IPS-18c (cell line): ENCODE measurements around the gene SUN5.
"Not testable (repeated sequence)": the region's sequence is repeated elsewhere in the genome, so short reads cannot be mapped to it uniquely, and the experiment has no call there.

Source experiments
- H3K4me3 ChIP-seq: 2 replicates; pipeline ENCODE4 v1.7.0; 2013; ENCODE audit warnings: low read depth, mild to moderate bottlenecking, low read length, moderate library complexity; ENCODE audit not compliant: insufficient read depth
- H3K9me3 ChIP-seq: one replicate; pipeline ENCODE4 v1.6.1; 2013; ENCODE audit warnings: mild to moderate bottlenecking, low read length, moderate library complexity; ENCODE audit not compliant: control insufficient read depth, insufficient read depth

The SUN5 gene

DNA sequence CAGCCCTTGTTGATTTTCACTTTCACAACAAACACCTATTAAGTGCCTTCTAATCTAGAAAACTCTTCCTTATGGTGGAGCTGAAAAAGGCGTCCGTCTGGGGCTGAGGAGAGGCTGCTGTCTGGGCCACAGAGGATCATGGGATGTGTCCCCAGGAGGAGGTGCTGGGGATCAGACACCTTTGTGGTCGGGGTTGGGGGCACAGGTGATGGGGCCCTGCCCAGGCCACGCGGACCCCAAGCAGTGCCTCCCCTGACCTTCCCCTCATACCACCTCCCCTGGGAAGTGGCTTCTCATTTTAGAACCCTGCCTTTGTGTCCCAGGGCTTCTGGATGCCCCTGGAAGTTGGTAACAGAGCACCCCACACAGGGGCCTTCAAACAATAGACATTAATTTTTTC, 41.1 kb downstream of the SUN5 start:
- H3K4me3 ChIP-seq, result no peak overlapping the region

DNA sequence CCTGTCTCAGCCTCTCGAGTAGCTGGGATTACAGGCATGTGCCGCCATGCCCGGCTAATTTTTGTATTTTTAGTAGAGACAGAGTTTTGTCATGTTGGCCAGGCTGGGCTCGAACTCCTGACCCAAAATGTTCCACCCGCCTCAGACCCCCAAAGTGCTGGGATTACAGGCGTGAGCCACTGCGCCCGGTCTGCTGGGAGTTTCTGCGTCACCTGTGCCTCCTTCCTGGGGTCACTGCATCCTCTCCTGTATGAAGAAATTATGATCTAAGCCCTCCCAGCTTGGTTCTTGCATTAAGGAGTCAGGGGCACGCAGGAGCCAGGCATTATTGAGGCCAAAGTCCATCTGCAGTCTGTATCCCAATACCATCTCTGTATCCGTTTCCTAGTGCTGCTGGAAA, 41.6 kb downstream of the SUN5 start:
- not testable (repeated sequence) for H3K4me3 ChIP-seq

More for the DNA sequence above, 41.1 kb downstream of the SUN5 start:
- H3K9me3 ChIP-seq, result no peaks in the 10 kb centered on the region

DNA sequence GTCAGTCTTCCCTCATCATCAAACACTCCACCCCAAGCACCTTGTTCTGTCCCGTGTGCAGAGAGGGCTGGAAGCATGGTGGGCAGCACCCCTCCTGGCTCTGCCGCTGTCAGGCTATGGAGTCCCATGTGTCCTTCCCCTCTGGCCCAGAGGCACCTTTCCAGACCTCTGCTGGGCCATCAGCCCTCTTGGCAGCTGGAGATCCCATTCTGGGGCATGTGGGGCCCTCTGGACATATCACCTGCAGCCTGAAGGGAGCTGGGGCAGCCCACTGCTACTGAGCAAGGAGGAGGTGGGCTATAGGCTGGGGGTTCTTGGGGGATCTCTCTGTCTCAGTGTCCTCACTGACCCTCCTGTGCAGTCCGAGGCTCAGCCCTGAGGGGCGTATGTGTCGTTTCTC, 42.2 kb downstream of the SUN5 start:
- Histone ChIP-seq H3K4me3 (no peak overlapping the region), H3K9me3 (no peaks in the 10 kb centered on the region)

More for the DNA sequence above, 41.6 kb downstream of the SUN5 start:
- not testable (repeated sequence) for H3K9me3 ChIP-seq

- Histone ChIP-seq H3K4me3 (no peak overlapping the region), H3K9me3 (no peaks in the 10 kb centered on the region)
Observed at GRCh38 chr20:32960849-32961731, 43.1 kb downstream of the SUN5 start.

GRCh38 chr20:32960222-32960518, 44.1 kb downstream of the SUN5 start:
- no peaks in the 10 kb centered on the region for H3K9me3 ChIP-seq
- no peak overlapping the region for H3K4me3 ChIP-seq

GRCh38 chr20:32959351-32960221, 44.6 kb downstream of the SUN5 start:
- Histone ChIP-seq H3K4me3 (no peak overlapping the region), H3K9me3 (no peaks in the 10 kb centered on the region)

DNA sequence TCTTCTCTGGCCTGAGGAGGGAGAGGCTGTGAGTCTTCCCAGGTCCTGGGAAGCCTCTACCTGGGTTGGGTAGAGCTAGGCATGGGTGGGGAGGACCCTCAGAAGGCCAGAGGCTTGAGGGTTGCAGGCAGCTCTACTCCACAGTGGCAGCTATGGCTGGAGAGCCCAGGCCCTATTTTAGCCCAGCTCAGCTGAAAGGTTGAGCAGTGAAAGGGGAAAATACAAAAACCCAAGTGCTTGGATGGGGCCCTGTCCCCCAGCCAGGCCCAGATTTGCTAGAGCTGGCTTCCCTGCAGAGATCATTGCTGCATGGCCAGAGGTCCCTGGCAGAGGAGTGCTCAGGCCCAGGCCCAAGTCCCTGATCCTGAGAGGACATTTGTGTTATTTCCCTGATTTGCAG, 45.7 kb downstream of the SUN5 start:
- Histone ChIP-seq H3K9me3 (no peaks in the 10 kb centered on the region), H3K4me3 (no peak overlapping the region)

GRCh38 chr20:32957459-32957858, 46.8 kb downstream of the SUN5 start:
- no peak overlapping the region for H3K4me3 ChIP-seq
- peaks cover 2% of the 10 kb centered on the region for H3K9me3 ChIP-seq

DNA sequence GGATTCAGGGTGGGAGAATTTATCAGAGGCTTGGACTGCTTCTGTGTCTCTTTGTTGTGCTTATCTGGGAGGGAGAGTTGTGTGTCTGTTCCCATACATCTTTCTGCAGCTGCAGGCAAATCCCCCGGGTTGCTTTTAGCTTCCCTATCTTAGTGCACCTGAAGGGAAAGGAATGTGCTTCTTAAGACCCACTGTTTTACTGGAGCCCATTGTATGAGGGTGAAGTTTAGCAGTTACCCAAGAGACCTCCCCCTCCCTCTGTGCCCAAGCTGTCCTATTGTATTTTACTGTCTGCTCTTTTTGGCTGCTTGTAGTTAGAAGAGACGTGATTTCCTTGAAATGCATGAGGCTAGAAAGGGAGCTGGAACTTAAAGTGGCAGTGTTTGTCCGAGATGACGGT, 53.7 kb downstream of the SUN5 start:
- H3K9me3 ChIP-seq, H3K4me3 ChIP-seq: not testable (repeated sequence)

DNA sequence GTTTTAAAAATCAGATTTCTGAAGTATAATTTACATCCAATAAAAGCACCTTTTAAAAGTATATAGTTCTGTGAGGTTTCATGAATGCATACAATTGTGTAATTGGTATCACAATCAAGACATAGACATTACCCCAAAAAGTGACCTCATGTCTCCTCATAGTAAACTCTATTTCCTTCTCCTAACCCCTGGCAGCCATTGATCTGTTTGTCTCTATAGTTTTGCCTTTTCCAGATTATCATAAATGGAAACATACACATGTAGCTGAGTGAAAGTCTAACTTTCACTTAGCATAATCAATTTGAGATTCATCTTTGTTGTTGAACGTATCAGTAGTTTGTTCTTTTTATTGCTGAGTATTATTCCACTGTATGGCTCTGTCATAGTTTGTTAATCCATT, 57.6 kb downstream of the SUN5 start:
- Histone ChIP-seq H3K9me3 (no peaks in the 10 kb centered on the region), H3K4me3 (no peak overlapping the region)

DNA sequence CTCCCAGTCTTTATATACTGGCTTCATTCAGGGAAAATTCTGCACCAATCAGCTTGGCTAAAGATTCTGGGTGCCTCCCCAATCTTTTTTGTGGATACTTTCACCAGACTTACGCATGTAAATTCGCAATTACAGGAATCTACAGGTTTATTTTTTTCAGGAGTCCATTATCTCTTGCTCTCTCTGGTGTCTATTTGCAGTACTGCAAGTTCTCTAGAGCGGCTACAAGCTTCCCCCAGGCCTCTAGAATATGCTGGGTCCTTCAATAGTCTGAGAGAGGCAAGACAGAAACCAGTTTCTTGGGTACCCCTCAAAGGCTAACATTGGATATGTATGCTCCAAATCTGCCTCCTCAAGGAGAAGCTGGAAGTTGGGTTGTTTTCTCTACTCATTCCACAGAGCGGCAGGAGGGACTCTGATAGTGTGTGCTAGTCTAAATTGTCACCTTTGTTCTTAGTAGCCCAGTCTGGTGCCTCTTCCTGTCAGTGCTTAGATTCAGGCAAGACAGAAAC, 58.5 kb downstream of the SUN5 start:
- Histone ChIP-seq H3K9me3 (no peaks in the 10 kb centered on the region), H3K4me3 (no peak overlapping the region)

GRCh38 chr20:32943490-32944052, 60.7 kb downstream of the SUN5 start:
- Histone ChIP-seq H3K9me3 (no peaks in the 10 kb centered on the region), H3K4me3 (no peak overlapping the region)

DNA sequence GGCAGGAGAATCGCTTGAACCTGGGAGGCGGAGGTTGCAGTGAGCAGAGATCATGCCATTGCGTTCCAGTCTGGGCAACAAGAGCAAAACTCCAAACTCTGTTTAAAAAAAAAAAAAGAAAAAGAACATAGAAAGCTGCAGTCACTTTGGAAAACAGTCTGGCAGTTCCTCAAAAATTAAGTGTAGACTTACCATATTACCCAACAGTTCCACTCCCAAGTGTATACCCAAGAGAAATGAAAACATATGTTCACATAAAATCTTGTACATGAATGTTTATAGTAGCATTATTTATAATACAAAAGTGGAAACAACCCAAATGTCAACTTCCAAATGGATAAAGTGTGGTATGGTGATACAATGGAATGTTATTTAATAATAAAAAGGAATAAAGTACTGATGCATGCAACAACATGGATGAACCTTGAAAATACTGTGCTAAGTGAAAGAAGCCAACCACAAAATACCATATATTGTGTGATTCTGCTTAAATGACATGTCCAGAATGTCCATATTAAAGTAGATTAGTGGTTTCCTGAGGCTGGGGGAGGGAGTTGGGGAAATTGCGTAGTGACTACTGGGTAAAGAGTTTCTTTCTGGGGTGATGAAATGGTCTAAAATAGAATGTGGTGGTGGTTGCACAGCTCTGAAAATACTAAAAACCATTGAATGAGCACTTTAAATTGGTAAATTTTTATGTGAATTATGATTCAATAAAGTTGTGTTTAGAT, 62.9 kb downstream of the SUN5 start:
- Histone ChIP-seq H3K4me3 (no peak overlapping the region), H3K9me3 (no peaks in the 10 kb centered on the region)

DNA sequence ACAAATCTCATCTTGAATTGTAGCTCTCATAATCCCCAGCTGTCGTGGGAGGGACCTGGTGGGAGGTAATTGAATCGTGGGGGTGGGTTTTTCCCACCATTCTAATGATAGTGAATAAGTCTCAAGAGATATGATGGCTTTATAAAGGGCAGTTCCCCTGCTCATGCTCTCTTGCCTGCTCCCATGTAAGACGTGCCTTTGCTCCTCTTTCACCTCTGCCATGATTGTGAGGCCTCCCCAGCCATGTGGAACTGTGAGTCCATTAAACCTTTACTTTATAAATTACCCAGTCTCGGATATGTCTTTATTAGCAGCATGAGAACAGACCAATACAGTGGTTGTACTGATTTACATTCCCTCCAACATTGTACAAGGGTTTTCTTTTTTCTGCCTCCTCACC, 69.7 kb downstream of the SUN5 start:
- Histone ChIP-seq H3K9me3 (peaks cover 5% of the 10 kb centered on the region), H3K4me3 (no peak overlapping the region)
